Measurements from ENCODE around the gene NTRK2. TPM values are rescaled to one million over a fixed set of nuclear protein-coding genes. Genes with fewer than 3 reads are reported as not detected.

Gene NTRK2
- total and polyA plus RNA-seq, 2 experiments from 2014 or later, result 0.99 to 3.7 TPM

DNA sequence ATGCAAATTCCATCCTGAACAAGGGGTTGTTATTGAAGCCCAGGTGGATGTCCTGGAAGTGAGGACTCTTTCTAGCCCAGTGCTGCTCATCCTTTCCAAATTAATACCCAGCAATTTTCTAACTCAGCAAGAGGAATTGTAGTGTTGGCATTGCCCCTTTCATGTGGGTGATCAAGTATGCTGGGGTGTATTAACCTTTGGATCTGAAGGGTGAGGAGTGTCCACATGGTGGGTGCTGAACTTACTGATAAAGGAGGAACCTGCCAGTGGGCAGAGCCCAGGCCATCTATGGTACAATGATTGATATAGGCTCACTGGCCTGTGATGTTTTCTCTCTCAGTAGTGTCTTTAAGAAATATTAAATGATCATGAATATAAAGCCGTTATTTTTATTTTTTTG, 210.1 kb downstream of the NTRK2 start:
- no peak for TF ChIP-seq EZH2 (IDR thresholded peaks at IDR 0.05; ENCODE audit: borderline replicate concordance)
- no peak for TF ChIP-seq CTCF (IDR thresholded peaks at IDR 0.05; ENCODE audit: poor library complexity)
- no peak for TF ChIP-seq EZH2phosphoT487 (IDR thresholded peaks at IDR 0.05; ENCODE audit: low read depth, severe bottlenecking, unreplicated experiment)

DNA sequence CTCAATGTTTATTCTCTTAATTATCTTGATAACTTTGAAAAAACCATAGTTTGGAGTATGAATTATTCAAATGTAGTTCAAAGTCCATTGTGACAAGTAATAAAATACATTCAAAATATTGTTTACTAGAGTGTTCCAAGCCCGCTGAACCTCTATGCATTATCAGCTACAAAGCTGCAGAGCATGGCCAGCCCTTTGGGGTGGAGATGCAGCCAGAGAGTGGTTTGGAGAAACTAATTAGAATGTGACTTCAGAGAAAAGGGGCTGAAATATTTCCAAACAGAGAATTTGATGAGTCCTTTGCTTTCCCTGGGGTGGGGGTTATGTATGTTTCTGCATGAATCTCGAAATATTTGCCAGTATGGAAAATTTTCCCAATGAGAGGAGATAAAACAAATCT, 211.3 kb downstream of the NTRK2 start:
- Histone ChIP-seq H3K9me2 (replicated peaks; ENCODE audit: insufficient read depth) (no peaks in the 10 kb centered on the region), H2AFZ (no peak overlapping the region), H3K79me2 (no peaks in the 10 kb centered on the region), H3K4me2 (no peak overlapping the region), H4K20me1 (ENCODE audit: insufficient read depth, poor library complexity, severe bottlenecking) (no peaks in the 10 kb centered on the region), H3K36me3 (replicated peaks; ENCODE audit: insufficient read depth, low read depth) (no peaks in the 10 kb centered on the region), H3K4me3 (no peak overlapping the region), H3K4me1 (ENCODE audit: insufficient read depth) (no peaks in the 10 kb centered on the region), H3K9me3 (ENCODE audit: low read depth) (no peaks in the 10 kb centered on the region), H3K27me3 (no peaks in the 10 kb centered on the region), H3K27ac (no peak overlapping the region)
- 83% methylated on average over 2 of the region's 2 CpGs for WGBS (ENCODE audit: low lambda C conversion rate, missing lambda C conversion rate)
- TF ChIP-seq EZH2 (IDR thresholded peaks at IDR 0.05; ENCODE audit: borderline replicate concordance) (no peak), CTCF (IDR thresholded peaks at IDR 0.05; ENCODE audit: poor library complexity) (no peak), EZH2phosphoT487 (IDR thresholded peaks at IDR 0.05; ENCODE audit: low read depth, severe bottlenecking, unreplicated experiment) (no peak)
- no peak for DNase-seq (ENCODE audit: low spot score)

More for the DNA sequence above, 210.1 kb downstream of the NTRK2 start:
- H3K36me3 ChIP-seq (replicated peaks; ENCODE audit: insufficient read depth, low read depth), result no peaks in the 10 kb centered on the region
- WGBS (ENCODE audit: low lambda C conversion rate, missing lambda C conversion rate), result 84% methylated on average over 1 of the region's 1 CpG
- no peak overlapping the region for H3K4me3 ChIP-seq
- H3K9me3 ChIP-seq (ENCODE audit: low read depth), result no peaks in the 10 kb centered on the region
- H3K4me1 ChIP-seq (ENCODE audit: insufficient read depth), result no peaks in the 10 kb centered on the region
- no peaks in the 10 kb centered on the region for H4K20me1 ChIP-seq (ENCODE audit: insufficient read depth, poor library complexity, severe bottlenecking)
- no peak overlapping the region for H3K27ac ChIP-seq
- H3K79me2 ChIP-seq, result no peaks in the 10 kb centered on the region
- no peak overlapping the region for H2AFZ ChIP-seq
- no peak overlapping the region for H3K4me2 ChIP-seq
- no peak for DNase-seq (ENCODE audit: low spot score)
- no peaks in the 10 kb centered on the region for H3K9me2 ChIP-seq (replicated peaks; ENCODE audit: insufficient read depth)
- H3K27me3 ChIP-seq, result no peaks in the 10 kb centered on the region

DNA sequence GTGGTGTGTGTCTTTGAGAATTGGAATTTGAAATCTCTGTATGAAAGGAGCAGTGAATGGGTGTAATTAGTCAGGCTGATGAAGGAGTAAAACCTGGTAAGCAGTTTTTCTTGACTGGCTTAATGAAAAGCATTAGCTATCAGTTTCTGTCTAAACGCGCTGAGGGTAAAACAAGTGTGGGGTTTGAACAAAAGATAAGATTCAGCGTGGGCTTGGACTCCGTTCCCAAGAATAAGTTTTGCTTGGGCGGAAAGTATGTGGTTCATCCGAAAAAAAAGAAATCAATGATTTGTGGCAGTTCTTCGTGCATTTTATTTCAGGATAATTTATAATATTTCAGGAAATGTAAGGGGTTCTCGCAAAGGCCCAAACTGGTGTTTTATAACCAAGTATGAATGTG, 217.3 kb downstream of the NTRK2 start:
- H2AFZ ChIP-seq, result no peak overlapping the region
- no peak overlapping the region for H3K27ac ChIP-seq
- no peak overlapping the region for H3K4me3 ChIP-seq
- no peak for DNase-seq (ENCODE audit: low spot score)
- no peaks in the 10 kb centered on the region for H3K27me3 ChIP-seq
- 87% methylated on average over 8 of the region's 8 CpGs for WGBS (ENCODE audit: low lambda C conversion rate, missing lambda C conversion rate)
- H4K20me1 ChIP-seq (ENCODE audit: insufficient read depth, poor library complexity, severe bottlenecking), result no peaks in the 10 kb centered on the region
- H3K4me1 ChIP-seq (ENCODE audit: insufficient read depth), result peaks cover under 1% of the 10 kb centered on the region
- H3K9me2 ChIP-seq (replicated peaks; ENCODE audit: insufficient read depth), result no peaks in the 10 kb centered on the region
- TF ChIP-seq EZH2 (IDR thresholded peaks at IDR 0.05; ENCODE audit: borderline replicate concordance) (no peak), CTCF (IDR thresholded peaks at IDR 0.05; ENCODE audit: poor library complexity) (no peak), EZH2phosphoT487 (IDR thresholded peaks at IDR 0.05; ENCODE audit: low read depth, severe bottlenecking, unreplicated experiment) (no peak)
- no peaks in the 10 kb centered on the region for H3K36me3 ChIP-seq (replicated peaks; ENCODE audit: insufficient read depth, low read depth)
- no peaks in the 10 kb centered on the region for H3K79me2 ChIP-seq
- H3K9me3 ChIP-seq (ENCODE audit: low read depth), result no peaks in the 10 kb centered on the region
- no peak overlapping the region for H3K4me2 ChIP-seq

- no peak for DNase-seq (ENCODE audit: low spot score)
- Histone ChIP-seq H2AFZ (no peak overlapping the region), H3K9me2 (replicated peaks; ENCODE audit: insufficient read depth) (no peaks in the 10 kb centered on the region), H3K4me2 (peak overlapping the region; percentile 0), H3K36me3 (replicated peaks; ENCODE audit: insufficient read depth, low read depth) (no peaks in the 10 kb centered on the region), H3K4me3 (no peak overlapping the region), H3K27ac (no peak overlapping the region), H4K20me1 (ENCODE audit: insufficient read depth, poor library complexity, severe bottlenecking) (no peaks in the 10 kb centered on the region), H3K27me3 (no peaks in the 10 kb centered on the region), H3K9me3 (ENCODE audit: low read depth) (no peaks in the 10 kb centered on the region), H3K4me1 (ENCODE audit: insufficient read depth) (peaks cover 5% of the 10 kb centered on the region), H3K79me2 (no peaks in the 10 kb centered on the region)
- WGBS (ENCODE audit: low lambda C conversion rate, missing lambda C conversion rate), result 70% methylated on average over 1 of the region's 1 CpG
- TF ChIP-seq CTCF (IDR thresholded peaks at IDR 0.05; ENCODE audit: poor library complexity) (no peak), EZH2phosphoT487 (IDR thresholded peaks at IDR 0.05; ENCODE audit: low read depth, severe bottlenecking, unreplicated experiment) (no peak), EZH2 (IDR thresholded peaks at IDR 0.05; ENCODE audit: borderline replicate concordance) (no peak)
Observed at GRCh38 chr9:84891924-84892323, 222.4 kb downstream of the NTRK2 start.

Measured in hepatocyte (in vitro differentiated cells).